Gastroesophageal sphincter (tissue), 4 donors: ENCODE measurements around the gene TEX29. TPM values are rescaled to one million over a fixed set of nuclear protein-coding genes. Genes with fewer than 3 reads are reported as not detected.

Experiments used
- ATAC-seq: fragments of 150-250 bp; one replicate; pipeline ENCODE4 v1.9.1; 2016; ENCODE audit warnings: mild to moderate bottlenecking, moderate library complexity
- H3K27ac ChIP-seq, 4 donors: fragments of 200-600 bp; sonication (generic) in 3 of 4; 1 replicate in 3 of 4; 2 replicates in 1 of 4; pipeline ENCODE4 v1.5.1; 2016 to 2019
- H3K27me3 ChIP-seq: fragments of 200-600 bp; sonication (generic); one replicate; pipeline ENCODE4 v1.5.1; 2019
- H3K36me3 ChIP-seq, 2 donors: fragments of 200-600 bp; sonication (generic); one replicate each; pipeline ENCODE4 v1.5.1; 2019; ENCODE audit warnings: control low read depth in 1 of 2
- H3K4me1 ChIP-seq, 3 donors: fragments of 200-600 bp; sonication (generic); 1 replicate in 2 of 3; 2 replicates in 1 of 3; pipeline ENCODE4 v1.5.1; 2016 to 2019; ENCODE audit warnings: control low read depth in 2 of 3
- H3K4me3 ChIP-seq, 2 donors: fragments of 200-600 bp; sonication (generic); one replicate each; pipeline ENCODE4 v1.5.1; 2019; ENCODE audit warnings: mild to moderate bottlenecking in 1 of 2, moderate library complexity in 1 of 2
- H3K9me3 ChIP-seq, 3 donors: fragments of 200-600 bp; sonication (generic); one replicate each; pipeline ENCODE4 v1.5.1; 2017 to 2019; ENCODE audit warnings: control low read depth in 2 of 3
- EP300 ChIP-seq: sonication (generic); formaldehyde crosslinking; IDR thresholded peaks from one replicate; pipeline ENCODE4 v1.6.1; 2017; ENCODE audit warnings: antibody characterized with exemption, mild to moderate bottlenecking
- POLR2A ChIP-seq, 2 donors: fragments of 450-650 bp; IDR thresholded peaks; one replicate each; pipeline ENCODE4 v1.6.1; 2017; ENCODE audit warnings: antibody characterized with exemption in 2 of 2, mild to moderate bottlenecking in 2 of 2, moderate library complexity in 1 of 2
- POLR2AphosphoS5 ChIP-seq: sonication (generic); formaldehyde crosslinking; IDR thresholded peaks from one replicate; pipeline ENCODE4 v1.6.1; 2017; ENCODE audit warnings: antibody characterized with exemption
- WGBS, 2 donors: methylation state at CpG; one replicate each; pipeline ENCODE4 v1.1.5; 2018; ENCODE audit warnings: low coverage in 1 of 2; 5-methylcytosine and 5-hydroxymethylcytosine counted together
- total RNA-seq, 4 donors: library from RNA; depleted of rRNA; stranded (reverse); fragments of >200 nt; gene quantifications; one replicate each; pipeline ENCODE4 v1.1.0, GENCODE V29; 2016
- TF ChIP-seq, protein P1 (sequence below), 4 experiments: fragments of 200-600 bp in 2 of 4; fragments of 450-650 bp in 2 of 4; sonication (generic) in 1 of 4; IDR thresholded peaks; one replicate each; pipeline ENCODE4 v1.5.1; 2017 to 2019; ENCODE audit warnings: antibody characterized with exemption in 4 of 4, mild to moderate bottlenecking in 2 of 4, moderate library complexity in 2 of 4

Gene TEX29
- total RNA-seq, 4 donors from 2014 or later = 1.9 TPM; not detected in 3

DNA sequence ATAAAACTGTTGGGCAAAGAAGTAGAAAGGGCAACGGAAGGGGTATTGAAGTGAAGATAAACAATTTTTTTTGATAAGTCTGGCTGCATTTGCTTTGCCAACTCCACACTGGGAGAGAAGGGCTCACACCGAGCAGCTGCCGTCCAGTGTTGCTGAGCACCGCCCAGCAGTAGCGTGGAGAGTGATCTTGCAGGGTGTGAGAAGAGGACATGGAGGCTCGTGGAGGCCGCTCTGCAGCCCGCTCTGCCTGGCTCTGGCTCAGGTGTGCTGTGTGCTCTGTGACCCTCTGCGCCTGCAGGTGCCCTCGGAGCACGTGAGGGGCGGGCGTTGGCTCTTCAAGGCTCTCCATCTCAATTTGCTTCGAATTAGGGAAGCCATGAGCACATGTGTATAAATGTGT, 35.9 kb upstream of the TEX29 start:
- no peaks in the 10 kb centered on the region for H3K9me3 ChIP-seq
- H3K4me1 ChIP-seq = peaks cover 4 to 31% (median 9%) of the 10 kb centered on the region in 3 donors
- peaks cover 0 to 82% of the 10 kb centered on the region in 2 donors for H3K36me3 ChIP-seq
- no peak overlapping the region for H3K4me3 ChIP-seq
- ATAC-seq = no peak
- TF ChIP-seq POLR2AphosphoS5 (no peak), EP300 (no peak)
- no peak overlapping the region for H3K27ac ChIP-seq
- WGBS, 2 donors = 85 to 95% methylated on average over 5 to 8 of the region's 14 CpGs
- no peaks in the 10 kb centered on the region for H3K27me3 ChIP-seq

DNA sequence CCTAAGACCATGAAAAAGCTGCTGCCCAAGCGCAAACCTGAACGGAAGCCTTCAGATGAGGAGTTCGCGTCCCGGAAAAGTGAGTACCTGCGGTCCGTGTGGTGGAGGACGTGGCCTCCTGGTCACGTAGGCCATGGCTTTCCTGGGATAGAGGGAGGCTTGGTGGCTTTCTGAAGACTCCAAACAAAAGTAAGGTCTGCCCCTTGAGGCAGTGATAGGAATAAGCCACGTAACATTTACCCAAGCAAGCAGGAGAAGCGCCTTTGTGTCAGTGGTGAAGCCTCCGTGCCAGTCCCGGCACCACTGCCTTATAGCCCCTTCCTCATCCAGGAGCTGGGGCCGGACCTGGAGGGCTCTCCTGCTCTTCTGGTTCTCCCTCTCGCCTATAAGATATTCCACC, 34.3 kb upstream of the TEX29 start:
- Histone ChIP-seq H3K9me3 (no peaks in the 10 kb centered on the region), H3K4me1 (peaks cover 4 to 23% (median 9%) of the 10 kb centered on the region in 3 donors), H3K27me3 (no peaks in the 10 kb centered on the region), H3K36me3 (peaks cover 0 to 85% of the 10 kb centered on the region in 2 donors), H3K27ac (no peak overlapping the region), H3K4me3 (no peak overlapping the region)
- WGBS, 2 donors = 88 to 92% methylated on average over 14 to 15 of the region's 15 CpGs
- ATAC-seq = no peak
- TF ChIP-seq EP300 (no peak), POLR2AphosphoS5 (no peak)

DNA sequence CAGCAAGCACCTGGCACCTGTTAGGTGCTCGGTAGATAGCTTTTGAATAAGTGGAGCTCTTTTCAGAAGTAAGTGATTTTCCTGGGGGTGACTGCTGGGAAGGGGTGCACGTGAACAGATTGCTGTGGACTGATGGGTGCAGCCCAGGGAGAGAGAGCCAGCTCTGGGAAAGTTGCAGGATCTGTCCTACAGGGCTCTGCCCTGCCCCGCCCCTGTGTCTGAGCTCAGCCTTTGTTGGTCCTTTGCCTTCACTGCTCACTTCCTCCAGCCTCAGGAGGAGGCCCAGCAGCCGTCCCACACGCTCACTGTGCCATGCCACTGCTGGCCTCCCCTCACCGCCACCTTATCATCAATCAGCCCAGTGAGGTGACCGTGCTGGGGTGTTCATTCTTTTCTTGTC, 33.7 kb upstream of the TEX29 start:
- WGBS, 2 donors = 100% methylated on average over 2 of the region's 7 CpGs; no CpG with 5 or more reads in 1 of the 2 donors
- TF ChIP-seq POLR2AphosphoS5 (no peak), POLR2A (IDR thresholded peaks at IDR 0.05) (no peak), EP300 (no peak)
- TF ChIP-seq, protein P1, sequence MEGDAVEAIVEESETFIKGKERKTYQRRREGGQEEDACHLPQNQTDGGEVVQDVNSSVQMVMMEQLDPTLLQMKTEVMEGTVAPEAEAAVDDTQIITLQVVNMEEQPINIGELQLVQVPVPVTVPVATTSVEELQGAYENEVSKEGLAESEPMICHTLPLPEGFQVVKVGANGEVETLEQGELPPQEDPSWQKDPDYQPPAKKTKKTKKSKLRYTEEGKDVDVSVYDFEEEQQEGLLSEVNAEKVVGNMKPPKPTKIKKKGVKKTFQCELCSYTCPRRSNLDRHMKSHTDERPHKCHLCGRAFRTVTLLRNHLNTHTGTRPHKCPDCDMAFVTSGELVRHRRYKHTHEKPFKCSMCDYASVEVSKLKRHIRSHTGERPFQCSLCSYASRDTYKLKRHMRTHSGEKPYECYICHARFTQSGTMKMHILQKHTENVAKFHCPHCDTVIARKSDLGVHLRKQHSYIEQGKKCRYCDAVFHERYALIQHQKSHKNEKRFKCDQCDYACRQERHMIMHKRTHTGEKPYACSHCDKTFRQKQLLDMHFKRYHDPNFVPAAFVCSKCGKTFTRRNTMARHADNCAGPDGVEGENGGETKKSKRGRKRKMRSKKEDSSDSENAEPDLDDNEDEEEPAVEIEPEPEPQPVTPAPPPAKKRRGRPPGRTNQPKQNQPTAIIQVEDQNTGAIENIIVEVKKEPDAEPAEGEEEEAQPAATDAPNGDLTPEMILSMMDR (IDR thresholded peaks at IDR 0.05) = no peak
- peaks cover 0 to 91% of the 10 kb centered on the region in 2 donors for H3K36me3 ChIP-seq

DNA sequence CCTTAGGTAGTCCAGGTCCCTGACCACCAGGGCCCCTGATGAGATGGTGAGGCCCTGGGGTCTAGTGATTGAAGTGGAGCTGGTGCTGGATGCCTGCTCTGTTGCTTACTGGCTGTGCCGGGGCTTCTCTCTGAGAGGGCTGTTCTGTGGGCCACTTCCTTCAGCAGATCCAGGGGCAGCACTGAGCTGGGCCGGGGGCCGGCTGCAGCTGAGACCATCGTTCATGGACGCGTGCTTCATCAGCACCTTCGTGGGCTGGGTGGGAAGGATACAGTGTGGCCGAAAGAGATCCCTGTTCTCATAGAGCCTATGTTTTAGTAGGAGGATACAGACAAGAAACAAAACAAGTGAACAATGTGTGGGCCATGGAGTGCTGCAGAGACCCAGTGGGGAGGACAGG, 33.2 kb upstream of the TEX29 start:
- Histone ChIP-seq H3K27me3 (no peaks in the 10 kb centered on the region), H3K27ac (no peak overlapping the region), H3K36me3 (peaks cover 0 to 95% of the 10 kb centered on the region in 2 donors), H3K4me1 (peaks cover 4 to 12% (median 6%) of the 10 kb centered on the region in 3 donors), H3K9me3 (no peaks in the 10 kb centered on the region), H3K4me3 (no peak overlapping the region)
- TF ChIP-seq POLR2A (IDR thresholded peaks at IDR 0.05) (no peak), EP300 (no peak)
- TF ChIP-seq, protein P1 (IDR thresholded peaks at IDR 0.05) = no peak
- ATAC-seq = no peak
- WGBS, 2 donors = no CpG with 5 or more reads among the region's 8 CpGs

More for the DNA sequence above, 33.7 kb upstream of the TEX29 start:
- peaks cover 4 to 17% (median 9%) of the 10 kb centered on the region in 3 donors for H3K4me1 ChIP-seq
- no peak for ATAC-seq
- no peak overlapping the region for H3K4me3 ChIP-seq
- no peaks in the 10 kb centered on the region for H3K9me3 ChIP-seq
- no peaks in the 10 kb centered on the region for H3K27me3 ChIP-seq
- no peak overlapping the region for H3K27ac ChIP-seq

DNA sequence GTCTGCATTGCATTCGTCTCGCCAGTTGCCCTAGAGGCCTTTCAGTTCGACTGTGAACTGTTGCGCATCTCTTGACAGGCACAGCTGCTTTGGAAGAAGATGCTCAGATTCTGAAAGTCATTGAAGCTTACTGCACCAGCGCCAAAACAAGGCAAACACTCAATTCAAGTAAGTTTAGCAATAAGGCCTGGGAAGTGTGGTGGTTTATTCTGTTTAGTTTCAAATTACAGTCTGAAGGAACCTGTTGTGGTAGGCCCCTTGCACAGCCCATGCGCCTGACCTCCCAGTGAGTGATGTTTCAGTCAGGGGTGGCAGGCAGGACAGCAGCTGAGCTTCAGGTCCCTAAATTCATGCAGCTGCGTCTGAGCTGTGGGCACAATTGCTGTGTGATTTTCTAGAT, 32.2 kb upstream of the TEX29 start:
- no peaks in the 10 kb centered on the region for H3K9me3 ChIP-seq
- no peak overlapping the region for H3K4me3 ChIP-seq
- ATAC-seq = no peak
- peaks cover 0 to 100% of the 10 kb centered on the region in 2 donors for H3K36me3 ChIP-seq
- no peak overlapping the region for H3K27ac ChIP-seq
- H3K27me3 ChIP-seq = no peaks in the 10 kb centered on the region
- peaks cover 0 to 2% (median 0%) of the 10 kb centered on the region in 3 donors for H3K4me1 ChIP-seq
- 85 to 94% methylated on average over 5 to 7 of the region's 7 CpGs for WGBS, 2 donors
- TF ChIP-seq, protein P1 (IDR thresholded peaks at IDR 0.05) = no peak
- TF ChIP-seq POLR2AphosphoS5 (no peak), POLR2A (IDR thresholded peaks at IDR 0.05) (no peak), EP300 (no peak)

DNA sequence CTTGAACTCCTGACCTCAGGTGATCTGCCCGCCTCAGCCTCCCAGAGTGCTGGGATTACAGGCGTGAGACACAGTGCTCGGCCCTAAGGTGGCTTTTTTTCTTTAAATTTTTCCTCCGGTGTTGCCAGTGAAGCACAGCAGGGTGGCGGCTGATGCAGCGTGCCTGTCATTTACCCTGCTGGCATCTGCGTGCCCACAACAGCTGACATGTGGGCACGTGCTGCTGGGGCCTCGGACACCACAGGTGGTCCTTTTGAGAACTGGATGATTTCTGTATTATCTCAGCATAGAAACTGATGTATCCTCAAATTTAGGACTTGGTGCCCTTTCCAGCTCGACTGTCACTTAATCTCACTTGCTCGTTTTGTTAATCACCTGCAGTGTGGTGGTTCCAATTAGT, 31.2 kb upstream of the TEX29 start:
- no peak for ATAC-seq
- WGBS, 2 donors = 92% methylated on average over 10 of the region's 11 CpGs
- TF ChIP-seq EP300 (no peak), POLR2A (IDR thresholded peaks at IDR 0.05) (no peak), POLR2AphosphoS5 (no peak)
- TF ChIP-seq, protein P1 (IDR thresholded peaks at IDR 0.05) = no peak
- Histone ChIP-seq H3K36me3 (peaks cover 0 to 100% of the 10 kb centered on the region in 2 donors), H3K27me3 (no peaks in the 10 kb centered on the region), H3K4me1 (no peaks in the 10 kb centered on the region), H3K27ac (no peak overlapping the region), H3K4me3 (no peak overlapping the region), H3K9me3 (no peaks in the 10 kb centered on the region)
